ENCODE data around the gene GRWD1. TPM values are rescaled to one million over a fixed set of nuclear protein-coding genes. Genes with fewer than 3 reads are reported as not detected.

GRWD1 gene
- total RNA-seq, 2 donors from 2014 or later, result 10.8 to 19.8 TPM

DNA sequence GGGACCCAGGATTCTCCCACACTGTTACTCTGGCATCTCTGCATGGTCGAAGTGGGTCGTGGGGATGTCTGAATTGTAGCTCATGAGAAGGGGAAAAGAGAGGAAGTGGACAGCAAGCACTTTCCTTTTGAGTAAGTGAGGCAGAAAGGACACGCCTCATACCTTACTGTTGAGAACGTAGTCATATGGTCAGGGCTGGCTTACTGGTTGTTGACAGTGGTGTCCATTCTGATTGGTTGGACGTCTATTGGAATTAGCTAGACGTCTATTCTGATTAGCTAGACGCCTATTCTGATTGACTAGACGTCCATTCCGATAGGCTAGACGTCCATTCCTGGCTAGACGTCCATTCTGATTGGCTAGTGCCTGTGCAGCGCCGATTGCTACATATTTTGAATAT is 39.9 kb upstream of the GRWD1 start:
- no peak for TF ChIP-seq CTCF (IDR thresholded peaks at IDR 0.05)
- no peak overlapping the region for H3K4me3 ChIP-seq
- no peak overlapping the region for H3K27ac ChIP-seq
- no peaks in the 10 kb centered on the region for H3K9me3 ChIP-seq
- DNase-seq (ENCODE audit: low spot score), result no peak
- H3K4me1 ChIP-seq, result no peaks in the 10 kb centered on the region
- H3K36me3 ChIP-seq, result no peaks in the 10 kb centered on the region
- H3K27me3 ChIP-seq, result no peaks in the 10 kb centered on the region

DNA sequence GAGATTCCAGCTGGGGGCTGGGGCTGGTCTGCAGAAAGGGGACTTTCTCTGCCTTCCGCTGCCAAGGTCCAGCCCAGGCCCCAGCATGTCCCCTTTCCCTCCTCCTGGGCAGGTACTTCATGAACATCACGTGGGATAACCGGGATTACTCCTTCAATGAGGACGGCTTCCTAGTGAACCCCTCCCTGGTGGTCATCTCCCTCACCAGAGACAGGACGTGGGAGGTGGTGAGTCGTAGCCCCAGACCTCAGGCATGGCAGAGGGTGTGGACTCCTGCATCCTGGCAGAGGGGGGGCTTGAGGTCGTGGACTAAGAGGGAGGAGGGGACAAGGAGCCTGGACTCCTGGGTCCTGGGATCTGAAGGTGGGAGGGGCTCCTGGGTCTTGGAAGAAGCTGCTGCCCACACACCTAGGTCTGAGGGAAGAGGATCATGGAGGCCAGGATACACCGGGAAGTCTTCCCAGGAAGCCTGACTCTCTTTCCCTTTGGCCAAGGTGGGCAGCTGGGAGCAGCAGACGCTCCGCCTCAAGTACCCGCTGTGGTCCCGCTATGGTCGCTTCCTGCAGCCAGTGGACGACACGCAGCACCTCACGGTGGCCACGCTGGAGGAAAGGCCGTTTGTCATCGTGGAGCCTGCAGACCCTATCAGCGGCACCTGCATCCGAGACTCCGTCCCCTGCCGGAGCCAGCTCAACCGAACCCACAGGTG is 31.8 kb upstream of the GRWD1 start:
- no peaks in the 10 kb centered on the region for H3K27me3 ChIP-seq
- H3K9me3 ChIP-seq, result no peaks in the 10 kb centered on the region
- H3K27ac ChIP-seq, result no peak overlapping the region
- H3K36me3 ChIP-seq, result no peaks in the 10 kb centered on the region
- DNase-seq (ENCODE audit: low spot score), result no peak
- no peak overlapping the region for H3K4me3 ChIP-seq
- TF ChIP-seq CTCF (IDR thresholded peaks at IDR 0.05), result no peak
- peaks cover 0 to 23% of the 10 kb centered on the region in 2 donors for H3K4me1 ChIP-seq

GRCh38 chr19:48415395-48415794 is 30.4 kb upstream of the GRWD1 start:
- peak; percentile 78 for DNase-seq (ENCODE audit: low spot score)
- H3K4me1 ChIP-seq, result peaks cover 0 to 23% of the 10 kb centered on the region in 2 donors
- no peak overlapping the region for H3K27ac ChIP-seq
- H3K4me3 ChIP-seq, result peak overlapping the region in 1 of 2 donors; percentile 40
- H3K9me3 ChIP-seq, result no peaks in the 10 kb centered on the region
- H3K36me3 ChIP-seq, result no peaks in the 10 kb centered on the region
- no peak for TF ChIP-seq CTCF (IDR thresholded peaks at IDR 0.05)
- no peaks in the 10 kb centered on the region for H3K27me3 ChIP-seq

DNA sequence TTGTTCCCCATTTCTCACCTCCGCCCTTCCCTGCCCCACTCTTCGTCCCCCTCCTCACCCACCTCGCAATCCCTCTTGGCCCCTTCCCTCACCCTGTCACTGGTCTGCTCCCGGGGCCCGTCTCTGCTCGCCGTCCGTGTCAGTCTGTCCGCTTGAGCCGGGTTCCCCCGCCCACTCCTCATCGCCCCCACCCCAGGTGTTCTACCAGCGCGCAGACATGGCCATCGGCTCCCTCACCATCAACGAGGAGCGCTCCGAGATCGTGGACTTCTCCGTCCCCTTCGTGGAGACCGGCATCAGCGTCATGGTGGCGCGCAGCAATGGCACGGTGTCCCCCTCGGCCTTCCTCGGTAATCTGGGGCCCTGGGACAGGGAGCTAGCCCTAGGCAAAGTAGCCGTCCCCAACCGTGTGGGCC is 30.0 kb upstream of the GRWD1 start:
- Histone ChIP-seq H3K4me1 (peaks cover 0 to 23% of the 10 kb centered on the region in 2 donors), H3K27me3 (no peaks in the 10 kb centered on the region), H3K36me3 (no peaks in the 10 kb centered on the region), H3K4me3 (peak overlapping the region in 1 of 2 donors; percentile 40), H3K9me3 (no peaks in the 10 kb centered on the region), H3K27ac (no peak overlapping the region)
- DNase-seq (ENCODE audit: low spot score), result no peak
- TF ChIP-seq CTCF (IDR thresholded peaks at IDR 0.05), result no peak

- no peaks in the 10 kb centered on the region for H3K36me3 ChIP-seq
- no peaks in the 10 kb centered on the region for H3K9me3 ChIP-seq
- no peak for TF ChIP-seq CTCF (IDR thresholded peaks at IDR 0.05)
- DNase-seq (ENCODE audit: low spot score), result no peak
- H3K4me3 ChIP-seq, result no peak overlapping the region
- H3K27ac ChIP-seq, result no peak overlapping the region
- no peaks in the 10 kb centered on the region for H3K27me3 ChIP-seq
- H3K4me1 ChIP-seq, result peaks cover 0 to 23% of the 10 kb centered on the region in 2 donors
Observed at GRCh38 chr19:48417421-48417820, 28.4 kb upstream of the GRWD1 start.

Measured in right atrium auricular region (tissue), 2 donors.